OCI-LY3 (cell line): ENCODE measurements around the gene APOA5.

Experiments used
- EZH2phosphoT487 ChIP-seq: fragments of 200-600 bp; shearing (Covaris generic); IDR thresholded peaks from 2 replicates; pipeline ENCODE4 v1.6.1; 2018; ENCODE audit warnings: antibody characterized with exemption, mixed run types, low read depth
- TF ChIP-seq, protein P1 (sequence below): fragments of 200-600, 300-600 bp; sonication (generic); IDR thresholded peaks from 2 replicates; pipeline ENCODE4 v1.5.1; 2014; ENCODE audit warnings: antibody characterized with exemption, low read length, low read depth

DNA sequence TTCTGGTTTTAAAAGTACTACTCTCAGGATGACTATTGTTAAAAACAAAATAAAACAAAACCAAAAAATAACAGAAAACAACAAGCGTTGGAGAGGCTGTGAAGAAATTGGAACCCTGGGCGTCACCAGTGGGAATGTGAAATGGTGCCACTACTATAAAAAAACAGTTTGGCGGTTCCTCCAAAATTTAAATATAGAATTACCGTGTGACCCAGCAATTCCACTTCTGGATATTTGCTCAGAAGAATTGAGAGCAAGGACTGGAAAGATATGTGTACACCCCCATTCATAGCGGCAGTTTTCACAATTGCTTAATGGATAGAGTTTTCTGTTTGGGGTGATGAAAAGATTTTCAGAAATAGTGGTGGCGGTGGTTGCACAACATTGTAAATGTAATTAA, 22.8 kb upstream of the APOA5 start:
- TF ChIP-seq, protein P1, sequence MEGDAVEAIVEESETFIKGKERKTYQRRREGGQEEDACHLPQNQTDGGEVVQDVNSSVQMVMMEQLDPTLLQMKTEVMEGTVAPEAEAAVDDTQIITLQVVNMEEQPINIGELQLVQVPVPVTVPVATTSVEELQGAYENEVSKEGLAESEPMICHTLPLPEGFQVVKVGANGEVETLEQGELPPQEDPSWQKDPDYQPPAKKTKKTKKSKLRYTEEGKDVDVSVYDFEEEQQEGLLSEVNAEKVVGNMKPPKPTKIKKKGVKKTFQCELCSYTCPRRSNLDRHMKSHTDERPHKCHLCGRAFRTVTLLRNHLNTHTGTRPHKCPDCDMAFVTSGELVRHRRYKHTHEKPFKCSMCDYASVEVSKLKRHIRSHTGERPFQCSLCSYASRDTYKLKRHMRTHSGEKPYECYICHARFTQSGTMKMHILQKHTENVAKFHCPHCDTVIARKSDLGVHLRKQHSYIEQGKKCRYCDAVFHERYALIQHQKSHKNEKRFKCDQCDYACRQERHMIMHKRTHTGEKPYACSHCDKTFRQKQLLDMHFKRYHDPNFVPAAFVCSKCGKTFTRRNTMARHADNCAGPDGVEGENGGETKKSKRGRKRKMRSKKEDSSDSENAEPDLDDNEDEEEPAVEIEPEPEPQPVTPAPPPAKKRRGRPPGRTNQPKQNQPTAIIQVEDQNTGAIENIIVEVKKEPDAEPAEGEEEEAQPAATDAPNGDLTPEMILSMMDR: no peak
- TF ChIP-seq EZH2phosphoT487: no peak
